ENCODE measurements around the gene NOP16.

The NOP16 gene, protein sequence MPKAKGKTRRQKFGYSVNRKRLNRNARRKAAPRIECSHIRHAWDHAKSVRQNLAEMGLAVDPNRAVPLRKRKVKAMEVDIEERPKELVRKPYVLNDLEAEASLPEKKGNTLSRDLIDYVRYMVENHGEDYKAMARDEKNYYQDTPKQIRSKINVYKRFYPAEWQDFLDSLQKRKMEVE

DNA sequence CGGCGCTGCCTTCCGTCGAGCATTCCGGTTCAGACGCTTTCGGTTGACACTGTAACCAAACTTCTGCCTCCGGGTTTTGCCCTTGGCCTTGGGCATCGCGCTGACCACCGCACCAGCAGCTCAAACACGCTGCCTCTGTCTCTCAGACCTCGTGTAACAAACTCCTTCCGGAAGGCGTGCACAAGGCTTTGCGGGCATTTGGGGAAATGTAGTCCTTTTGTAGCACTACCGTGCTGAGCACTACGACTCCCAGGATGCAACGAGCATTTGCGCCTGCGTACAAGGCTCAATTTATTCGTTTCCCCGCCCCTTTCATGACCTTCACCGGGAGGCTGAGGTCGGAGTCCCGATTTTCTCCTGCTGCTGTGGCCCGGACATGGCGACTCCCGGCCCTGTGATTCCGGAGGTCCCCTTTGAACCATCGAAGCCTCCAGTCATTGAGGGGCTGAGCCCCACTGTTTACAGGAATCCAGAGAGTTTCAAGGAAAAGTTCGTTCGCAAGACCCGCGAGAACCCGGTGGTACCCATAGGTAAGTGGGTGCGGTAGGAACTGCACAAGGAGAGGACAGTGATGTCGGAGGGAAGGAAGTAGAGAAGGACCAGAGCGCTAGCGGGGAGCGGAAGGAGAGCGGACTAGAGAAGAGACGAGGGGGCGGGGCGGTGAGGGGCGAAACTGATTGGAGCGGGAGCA is at the start of gene NOP16, which contains the start of gene HIGD2A:
Gene NOP16, minus strand, starts transcription at position 155 of the 691 bp plus-strand sequence. Its CDS starts 59 bp downstream, at position 96.
Gene HIGD2A, plus strand, starts transcription at position 308 of the 691 bp plus-strand sequence. Its CDS starts 69 bp downstream, at position 377.
- FAIRE-seq: peak; percentile 95

DNA sequence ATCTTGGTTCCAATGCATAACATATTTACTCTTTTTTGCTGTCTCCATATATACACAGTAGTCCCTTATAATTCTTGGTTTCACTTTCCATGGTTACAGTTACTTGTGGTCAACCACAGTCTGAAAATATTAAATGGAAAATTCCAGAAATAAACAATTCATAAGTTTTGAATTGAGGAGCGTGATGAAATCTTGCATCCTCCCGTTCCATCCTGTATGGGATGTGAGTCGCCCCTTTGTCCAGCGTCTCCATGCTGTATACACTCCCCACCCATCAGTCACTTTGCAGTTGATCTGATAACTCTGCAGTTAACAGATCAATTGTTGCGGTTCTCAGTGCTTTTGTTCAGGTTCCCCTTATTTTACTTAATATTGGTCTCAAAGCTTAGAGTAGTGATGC is 48.3 kb upstream of the NOP16 start:
- FAIRE-seq: no peak

DNA sequence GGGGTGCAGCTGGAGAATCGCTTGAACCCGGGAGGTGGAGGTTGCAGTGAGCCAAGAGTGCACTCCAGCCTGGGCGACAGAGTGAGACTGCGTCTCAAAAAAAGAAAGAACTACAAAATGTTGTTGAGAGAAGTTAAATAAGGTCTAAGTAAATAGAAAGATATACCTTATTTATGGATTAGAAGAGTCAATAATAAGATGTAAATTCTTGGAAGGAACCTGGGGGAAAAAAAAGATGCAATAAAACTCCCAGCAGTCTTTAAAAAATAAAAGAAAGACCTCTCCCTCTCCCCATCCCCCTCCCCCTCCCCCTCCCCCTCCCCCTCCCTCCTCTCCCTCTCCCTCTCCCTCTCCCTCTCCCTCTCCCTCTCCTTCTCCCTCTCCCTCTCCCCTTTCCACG is 44.3 kb upstream of the NOP16 start:
- no peak for FAIRE-seq

DNA sequence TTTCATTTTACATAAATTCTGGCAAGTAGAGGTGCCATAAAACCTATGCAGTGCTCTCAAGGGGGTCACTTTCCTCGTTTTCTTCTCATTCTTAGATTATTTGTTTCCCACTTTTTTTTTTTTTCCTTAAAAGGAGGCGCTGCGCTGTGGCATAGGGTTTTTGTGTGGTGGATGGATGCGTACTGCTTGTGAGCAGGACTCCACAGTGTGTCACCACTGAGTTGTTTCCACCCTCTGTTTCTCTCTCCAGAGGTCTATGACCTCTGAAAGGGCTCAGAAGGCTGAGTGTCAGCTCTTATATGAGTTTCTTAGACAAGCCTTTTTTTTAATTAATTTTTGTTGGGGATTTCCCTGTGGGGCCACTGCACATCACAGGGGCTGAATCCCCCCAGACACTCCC is 41.6 kb upstream of the NOP16 start:
- FAIRE-seq: no peak

DNA sequence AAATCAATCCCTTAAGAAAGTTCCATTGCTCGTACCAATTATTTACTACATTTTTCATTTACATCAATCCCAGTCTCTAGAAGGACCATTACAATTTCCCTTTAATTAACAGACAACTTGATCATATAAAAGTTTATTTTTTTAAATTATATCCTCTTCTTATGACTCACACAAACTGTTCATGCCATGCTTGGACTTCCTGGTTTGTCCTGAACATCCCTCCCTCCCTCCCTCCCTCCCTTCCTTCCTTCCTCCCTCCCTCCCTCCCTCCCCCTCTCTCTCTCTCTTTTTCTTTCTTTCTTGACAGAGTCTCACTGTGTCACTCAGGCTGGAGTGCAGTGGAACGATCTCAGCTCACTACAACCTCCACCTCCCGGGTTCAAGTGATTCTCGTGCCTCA is 39.6 kb upstream of the NOP16 start:
- no peak for FAIRE-seq

DNA sequence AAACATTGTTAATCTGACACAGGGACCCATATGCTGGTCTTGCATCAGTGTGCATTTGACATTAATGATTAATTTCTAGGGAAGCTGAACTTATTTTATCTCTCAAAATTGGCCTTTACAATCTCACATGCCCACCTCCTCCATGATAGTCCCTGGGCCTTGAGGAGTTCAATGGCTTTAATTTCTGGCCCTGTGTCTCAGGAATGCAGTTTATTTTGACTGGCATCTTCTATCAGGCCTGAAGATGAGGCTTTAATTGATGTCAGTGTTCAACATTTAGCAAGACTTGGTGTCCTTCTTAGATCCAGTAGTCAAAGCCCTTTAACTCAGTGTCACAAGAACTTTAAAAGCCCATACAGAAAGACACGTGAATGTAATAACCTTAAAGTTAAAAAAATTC is 38.5 kb upstream of the NOP16 start:
- no peak for FAIRE-seq

DNA sequence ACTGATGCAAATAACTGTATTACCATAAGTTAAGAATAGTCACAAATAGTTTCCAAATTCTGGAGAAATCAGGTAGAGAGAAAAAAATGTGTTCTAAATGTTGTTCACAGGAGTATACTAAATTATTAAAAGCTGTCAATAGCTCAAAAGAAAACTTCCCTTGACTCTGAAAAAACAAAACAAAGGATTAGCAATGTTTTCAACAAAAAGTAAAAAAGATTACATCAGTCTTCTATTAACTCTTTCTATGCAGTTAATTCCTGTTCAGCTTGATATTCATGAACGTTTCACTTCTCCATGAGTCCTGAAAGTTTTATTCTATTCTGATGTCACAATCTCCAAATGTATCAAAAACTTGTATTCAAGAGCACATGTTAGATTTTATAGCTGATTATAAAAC is 37.4 kb upstream of the NOP16 start:
- FAIRE-seq: no peak

DNA sequence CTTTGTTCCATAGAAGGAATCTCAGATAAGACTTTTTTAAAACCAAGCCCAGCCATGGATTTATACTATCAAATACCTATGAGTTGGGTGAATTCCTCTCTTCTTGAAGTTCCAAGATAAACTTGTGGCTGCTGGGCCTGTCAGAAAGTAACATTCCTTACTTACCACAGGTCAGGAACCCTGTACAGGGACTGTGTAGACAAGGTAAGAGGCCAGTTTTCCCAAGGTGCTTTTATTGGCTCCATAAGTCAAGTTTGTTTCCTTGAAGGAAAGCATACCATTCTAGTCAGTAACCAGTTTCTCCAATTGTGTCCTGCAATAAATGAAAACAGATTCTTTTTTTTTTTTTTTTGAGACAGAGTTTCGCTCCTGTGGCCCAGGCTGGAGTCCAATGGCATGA is 36.7 kb upstream of the NOP16 start:
- no peak for FAIRE-seq

DNA sequence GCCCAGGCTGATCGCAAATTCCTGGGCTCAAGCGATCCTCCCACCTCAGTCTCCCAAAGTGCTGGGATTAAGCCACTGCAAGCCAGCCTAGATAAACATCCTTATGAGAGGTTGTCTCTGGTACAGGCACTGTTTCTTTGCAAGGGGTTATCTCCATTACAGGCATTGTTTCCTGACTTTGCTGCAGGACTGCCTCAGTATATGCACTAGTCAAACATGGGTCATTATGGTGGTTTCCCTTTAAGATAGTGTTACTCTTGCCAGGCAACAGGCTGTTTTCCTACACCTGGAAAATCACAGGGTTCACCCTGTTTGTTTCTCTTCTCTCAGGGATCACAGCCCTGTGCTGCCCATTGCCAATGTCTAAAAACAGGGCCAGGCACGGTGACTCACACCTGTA is 35.8 kb upstream of the NOP16 start:
- no peak for FAIRE-seq

DNA sequence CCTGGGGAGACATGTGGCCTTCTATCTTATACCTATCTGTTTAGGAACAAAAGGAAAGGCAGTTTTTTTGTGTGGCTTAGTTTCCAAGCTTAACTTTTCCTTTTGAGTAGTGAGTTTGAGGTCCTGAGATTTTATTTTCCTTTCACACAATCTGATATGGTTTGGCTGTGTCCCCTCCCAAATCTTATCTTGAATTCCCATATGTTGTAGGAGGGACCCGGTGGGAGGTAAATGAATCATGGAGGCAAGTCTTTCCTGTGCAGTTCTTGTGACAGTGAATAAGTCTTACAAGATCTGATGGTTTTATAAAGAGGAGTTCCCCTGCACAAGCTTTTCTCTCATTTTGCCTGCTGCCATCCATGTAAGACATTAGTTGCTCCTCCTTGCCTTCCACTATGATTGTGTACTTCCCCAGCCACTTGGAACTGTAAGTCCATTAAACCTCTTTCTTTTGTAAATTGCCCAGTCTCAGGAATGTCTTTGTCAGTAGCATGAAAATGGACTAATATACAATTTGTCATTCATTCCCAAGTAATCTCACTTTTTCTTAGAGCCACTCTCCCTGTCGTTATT is 32.7 kb upstream of the NOP16 start:
- no peak for FAIRE-seq

DNA sequence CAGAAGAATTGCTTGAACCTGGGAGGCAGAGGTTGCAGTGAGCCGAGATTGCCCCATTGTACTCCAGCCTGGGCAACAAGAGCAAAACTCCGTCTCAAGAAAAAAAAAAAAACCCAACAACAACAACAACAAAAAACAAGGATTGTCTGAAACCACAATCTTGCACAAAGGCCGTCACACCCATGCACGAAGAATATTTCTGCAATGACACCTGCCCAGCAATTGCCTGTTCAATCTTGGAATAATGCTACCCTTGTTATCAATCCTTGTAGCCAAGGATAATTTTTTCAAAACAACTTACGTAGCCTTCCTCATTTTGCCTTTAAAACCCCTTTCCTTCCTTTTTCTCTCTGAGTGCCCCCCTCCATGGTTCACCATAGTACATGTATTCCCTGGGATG is 31.7 kb upstream of the NOP16 start:
- FAIRE-seq: no peak

DNA sequence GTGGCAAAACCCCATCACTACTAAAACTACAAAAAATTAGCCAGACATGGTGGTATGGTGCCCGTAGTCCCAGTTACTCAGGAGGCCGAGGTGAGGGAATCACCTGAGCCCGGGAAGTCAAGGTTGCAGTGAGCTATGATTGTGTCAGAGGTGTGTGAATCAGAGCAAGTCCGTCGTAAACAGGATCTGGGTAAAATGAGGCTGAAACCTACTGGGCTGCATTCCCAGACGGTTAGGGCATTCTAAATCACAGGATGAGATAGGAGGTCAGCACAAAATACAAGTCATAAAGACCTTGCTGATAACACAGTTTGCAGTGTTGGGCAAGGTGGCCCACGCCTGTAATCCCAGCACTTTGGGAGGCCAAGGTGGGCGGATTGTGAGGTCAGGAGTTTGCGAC is 29.9 kb upstream of the NOP16 start:
- no peak for FAIRE-seq

DNA sequence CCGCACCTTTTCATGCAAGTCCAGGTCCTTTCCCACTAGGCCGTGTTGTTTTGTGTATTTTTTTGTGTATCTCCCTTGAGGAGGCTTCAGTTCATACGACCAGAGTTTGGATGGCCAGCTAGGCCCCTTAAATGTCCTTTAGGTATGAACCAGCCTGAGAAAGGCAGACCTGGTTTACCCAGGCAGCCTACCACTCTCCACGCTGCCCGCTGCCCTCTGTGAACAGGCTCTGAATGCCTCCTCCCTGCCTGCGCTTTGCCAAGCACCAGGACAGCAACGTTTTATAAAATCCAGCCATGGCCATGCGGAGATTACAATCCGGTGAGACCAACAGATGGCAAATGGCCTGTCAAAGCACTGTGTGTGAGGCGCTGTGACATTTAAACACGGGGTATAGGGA is 28.6 kb upstream of the NOP16 start:
- no peak for FAIRE-seq

DNA sequence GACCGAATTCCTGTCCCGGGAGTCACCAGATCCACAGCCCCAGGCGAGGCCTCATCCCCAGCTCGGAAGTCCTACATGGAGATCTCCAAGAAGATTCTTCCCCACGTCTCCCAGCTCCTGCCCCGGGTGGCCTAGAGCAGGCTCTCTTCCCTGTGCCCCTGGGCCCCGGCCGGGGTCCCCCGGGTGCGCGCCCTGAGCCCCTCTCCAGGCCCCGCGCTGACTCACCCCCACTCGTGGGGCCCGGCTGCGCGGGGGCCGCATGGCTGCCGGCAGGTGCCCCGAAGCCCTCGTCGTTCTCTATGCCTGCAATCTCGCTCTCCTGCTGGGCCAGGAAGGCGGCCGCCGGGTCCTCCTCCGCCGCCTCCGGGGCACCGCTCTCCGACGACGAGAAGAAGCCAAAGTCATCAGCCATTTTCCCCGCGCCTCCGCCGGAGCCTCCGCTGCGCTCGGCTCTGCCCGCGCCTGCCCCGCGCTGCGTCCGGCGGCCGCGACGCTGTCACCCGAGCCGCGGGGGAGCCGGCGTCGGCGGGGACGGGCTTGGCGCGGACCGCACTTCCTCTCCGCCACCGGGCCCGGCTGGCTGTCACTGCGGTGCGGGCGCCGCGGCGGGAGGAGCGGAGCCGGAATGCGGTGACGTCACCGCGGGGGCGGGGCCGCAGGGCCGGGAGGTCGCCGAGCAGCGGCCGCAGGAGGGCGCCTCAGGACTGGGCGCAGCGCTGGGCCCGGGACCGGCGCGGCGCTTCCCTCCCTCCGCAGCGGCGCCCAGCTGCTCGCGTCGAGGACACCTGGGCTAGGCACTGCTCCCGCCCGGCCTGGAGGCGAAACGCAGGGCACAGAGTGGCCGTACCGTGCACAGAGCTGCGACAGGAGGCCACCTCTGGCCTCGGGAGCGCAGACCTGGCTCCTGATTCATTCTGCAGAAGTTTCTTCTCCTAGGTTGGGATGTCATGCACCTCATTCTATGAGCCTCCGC is 27.8 kb upstream of the NOP16 start, which contains the start of gene CLTB:
Gene CLTB, minus strand, starts transcription at position 588 of the 973 bp plus-strand sequence. Its CDS starts 176 bp downstream, at position 412.
- FAIRE-seq: no peak

DNA sequence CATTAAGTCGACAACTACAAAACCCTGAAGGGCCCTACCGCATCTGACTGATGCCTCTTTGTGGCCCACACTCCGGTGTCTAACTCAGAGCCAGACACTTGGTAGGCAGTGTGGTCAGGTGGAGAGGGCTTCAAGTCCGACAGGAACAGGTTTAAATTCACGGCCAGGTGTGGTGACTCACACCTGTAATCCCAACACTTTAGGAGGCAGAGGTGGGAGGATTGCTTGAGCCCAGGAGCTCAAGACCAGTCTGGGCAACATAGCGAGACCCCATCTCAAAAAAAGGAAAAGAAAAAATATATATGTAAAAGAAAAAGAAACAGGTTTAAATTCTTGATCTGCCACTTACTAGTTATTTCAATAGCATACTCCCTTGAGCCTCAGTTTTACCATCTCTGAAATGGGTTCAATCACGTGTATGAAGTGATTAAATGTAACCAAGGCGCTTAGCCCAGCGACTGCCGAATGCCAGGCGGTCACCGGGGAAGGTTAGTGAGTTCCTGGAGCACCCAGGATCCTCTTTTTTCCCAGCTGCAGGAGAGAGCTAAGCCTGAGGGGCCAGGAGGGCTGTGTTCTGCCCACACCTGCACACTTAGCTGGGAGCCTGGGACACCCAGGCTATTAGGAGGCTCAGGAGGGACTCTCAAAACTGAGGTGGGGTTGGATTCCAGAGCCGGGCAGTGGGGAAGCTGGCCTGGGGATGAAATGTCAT is 27.0 kb upstream of the NOP16 start:
- FAIRE-seq: no peak

DNA sequence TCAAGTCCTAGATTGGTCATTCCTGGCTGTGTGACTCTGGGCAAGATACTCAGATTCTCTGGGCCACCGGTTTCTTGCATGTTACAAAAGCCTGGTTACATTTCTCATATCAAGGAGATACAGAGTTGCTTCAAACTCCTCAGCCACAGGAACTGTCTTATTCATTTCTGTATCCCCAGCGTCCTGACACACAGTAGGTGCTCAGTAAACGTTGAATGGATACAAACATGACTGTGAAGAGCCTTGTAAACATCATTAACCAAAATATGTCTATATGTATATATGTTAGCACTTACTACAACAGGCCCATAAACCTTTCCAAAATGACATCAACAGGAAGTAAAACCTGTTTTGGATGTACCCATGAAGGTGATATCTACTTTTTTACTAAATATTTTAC is 26.3 kb upstream of the NOP16 start:
- FAIRE-seq: no peak

DNA sequence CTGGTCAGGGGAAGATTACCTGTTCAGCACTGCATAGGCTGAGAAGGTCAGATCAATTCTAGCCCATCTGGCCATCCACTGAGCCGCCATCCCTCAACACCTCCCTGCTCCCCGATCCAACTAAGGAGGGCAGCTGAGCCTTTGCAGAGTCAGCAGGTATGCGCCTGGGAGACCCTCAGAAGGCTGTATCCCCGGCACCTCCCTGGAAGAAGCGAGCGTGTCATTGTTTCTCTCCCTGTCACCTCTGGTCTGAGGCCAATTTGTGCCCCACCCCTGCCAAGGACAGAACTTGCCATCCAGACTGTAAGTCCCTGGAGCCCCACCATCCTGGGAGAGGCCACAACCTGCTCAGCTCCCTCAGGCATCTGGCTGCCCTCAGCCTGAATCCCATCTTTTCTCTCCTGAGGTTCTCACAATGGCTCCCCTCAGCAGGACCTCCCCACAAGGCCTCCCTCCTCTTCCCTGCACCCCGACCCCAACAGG is 25.4 kb upstream of the NOP16 start:
- FAIRE-seq: no peak

DNA sequence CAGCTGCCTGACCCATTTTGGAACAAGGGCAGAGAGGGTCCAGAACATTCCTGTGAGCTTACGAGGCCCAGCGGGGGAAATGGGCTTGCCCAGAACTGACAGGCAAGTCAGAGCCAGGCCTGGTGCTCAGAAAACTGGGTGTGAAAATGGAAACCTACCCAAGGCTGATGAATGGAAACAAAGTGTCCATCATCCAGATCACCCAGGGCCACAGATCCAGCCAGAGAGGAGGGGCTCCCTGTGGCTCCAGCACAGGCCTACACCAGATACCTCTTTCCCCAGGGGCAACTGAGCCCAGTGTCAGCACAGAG is 24.8 kb upstream of the NOP16 start:
- FAIRE-seq: no peak

DNA sequence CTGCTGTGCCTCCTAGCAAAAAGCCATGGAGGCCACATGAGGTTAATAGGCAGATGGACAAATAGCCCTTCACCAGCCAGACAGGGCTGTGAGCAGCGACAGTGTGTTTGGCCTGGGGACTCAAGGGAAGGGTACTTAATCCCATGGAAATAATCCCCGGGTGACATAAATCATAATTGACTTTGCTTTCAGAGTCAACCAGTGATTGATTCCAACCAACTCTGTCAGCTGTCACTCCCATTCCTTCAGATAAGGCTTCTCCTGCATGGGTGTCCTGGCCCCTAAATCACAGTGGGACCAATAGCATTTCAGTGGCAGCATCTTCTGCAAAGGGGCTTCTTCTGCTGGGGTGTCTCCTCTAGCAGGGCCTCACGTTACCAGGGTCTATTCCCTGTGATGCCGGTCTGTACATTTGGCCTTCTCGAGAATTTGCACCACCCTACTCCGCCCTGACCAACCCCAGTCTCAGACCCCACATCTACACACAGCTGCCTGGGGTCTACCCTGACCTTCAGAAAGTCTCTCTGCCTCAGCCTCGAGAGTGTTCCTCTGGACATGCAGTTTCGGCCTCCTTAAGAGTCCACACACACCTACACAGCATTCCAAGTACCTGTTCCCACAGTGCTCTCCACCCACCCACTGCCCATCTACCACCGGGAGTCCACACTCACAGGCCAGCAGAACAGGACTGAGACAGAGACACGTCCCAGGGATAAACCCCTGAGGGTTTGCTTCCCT is 24.3 kb upstream of the NOP16 start:
- FAIRE-seq: no peak

DNA sequence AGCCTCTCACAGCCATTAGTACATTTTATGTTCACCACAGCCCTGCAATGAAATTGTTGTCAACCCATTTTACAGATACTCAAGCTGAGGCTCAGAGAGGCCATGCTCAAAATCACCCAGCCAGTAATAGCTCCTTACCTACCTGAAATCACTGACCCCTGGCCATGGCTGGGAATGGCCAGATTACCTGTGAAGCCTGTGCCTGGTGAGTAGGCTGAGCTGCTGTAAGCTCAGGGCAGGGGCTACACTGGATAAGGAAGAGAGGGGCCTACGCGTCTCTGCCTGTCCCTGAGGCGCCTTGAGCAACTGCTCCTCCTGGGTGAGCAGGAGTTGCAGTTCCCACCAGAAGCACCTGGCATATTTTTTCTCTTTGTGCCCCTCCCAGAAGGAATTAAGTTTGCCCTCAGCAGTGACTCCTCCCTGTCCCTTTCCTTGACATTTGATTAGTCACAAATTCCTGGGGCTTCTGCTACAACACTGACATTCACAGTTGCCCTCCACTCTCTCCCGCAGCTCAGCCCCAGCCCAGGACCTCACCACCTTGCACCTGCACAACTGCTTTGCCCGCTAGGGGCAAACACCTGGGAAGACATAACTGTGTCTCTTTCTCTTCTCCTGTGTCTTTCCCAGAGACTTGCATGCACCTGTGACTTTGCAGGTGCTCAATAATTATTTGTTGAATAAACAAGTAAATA is 22.2 kb upstream of the NOP16 start:
- FAIRE-seq: no peak

DNA sequence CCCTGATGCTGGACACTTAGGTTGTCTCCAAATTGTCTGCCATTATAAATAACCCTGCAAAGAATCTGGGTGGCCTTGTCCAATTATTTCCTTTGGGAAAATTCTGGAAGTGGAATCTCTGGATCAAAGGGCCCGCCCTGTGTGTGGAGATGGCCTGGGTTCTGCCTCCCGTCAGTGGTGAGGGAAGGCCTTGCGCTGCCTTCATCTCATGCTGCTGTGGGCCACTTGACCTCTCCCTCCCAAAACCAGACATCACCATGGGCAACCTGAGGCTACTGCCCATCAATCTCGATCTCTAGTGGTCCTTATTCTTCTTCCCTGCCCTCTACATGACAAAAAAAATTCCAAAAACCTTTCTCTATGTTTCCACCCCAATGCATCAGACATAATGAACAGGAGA is 21.4 kb upstream of the NOP16 start:
- no peak for FAIRE-seq
